ENCODE data around the gene CEACAM16. TPM values are rescaled to one million over a fixed set of nuclear protein-coding genes. Genes with fewer than 3 reads are reported as not detected.
"Not testable (repeated sequence)": the region's sequence is repeated elsewhere in the genome, so short reads cannot be mapped to it uniquely, and the experiment has no call there.

CEACAM16 gene, protein sequence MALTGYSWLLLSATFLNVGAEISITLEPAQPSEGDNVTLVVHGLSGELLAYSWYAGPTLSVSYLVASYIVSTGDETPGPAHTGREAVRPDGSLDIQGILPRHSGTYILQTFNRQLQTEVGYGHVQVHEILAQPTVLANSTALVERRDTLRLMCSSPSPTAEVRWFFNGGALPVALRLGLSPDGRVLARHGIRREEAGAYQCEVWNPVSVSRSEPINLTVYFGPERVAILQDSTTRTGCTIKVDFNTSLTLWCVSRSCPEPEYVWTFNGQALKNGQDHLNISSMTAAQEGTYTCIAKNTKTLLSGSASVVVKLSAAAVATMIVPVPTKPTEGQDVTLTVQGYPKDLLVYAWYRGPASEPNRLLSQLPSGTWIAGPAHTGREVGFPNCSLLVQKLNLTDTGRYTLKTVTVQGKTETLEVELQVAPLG
- total RNA-seq (2014; rRNA removed; shearing (Covaris generic)), result not detected in 2 replicates

DNA sequence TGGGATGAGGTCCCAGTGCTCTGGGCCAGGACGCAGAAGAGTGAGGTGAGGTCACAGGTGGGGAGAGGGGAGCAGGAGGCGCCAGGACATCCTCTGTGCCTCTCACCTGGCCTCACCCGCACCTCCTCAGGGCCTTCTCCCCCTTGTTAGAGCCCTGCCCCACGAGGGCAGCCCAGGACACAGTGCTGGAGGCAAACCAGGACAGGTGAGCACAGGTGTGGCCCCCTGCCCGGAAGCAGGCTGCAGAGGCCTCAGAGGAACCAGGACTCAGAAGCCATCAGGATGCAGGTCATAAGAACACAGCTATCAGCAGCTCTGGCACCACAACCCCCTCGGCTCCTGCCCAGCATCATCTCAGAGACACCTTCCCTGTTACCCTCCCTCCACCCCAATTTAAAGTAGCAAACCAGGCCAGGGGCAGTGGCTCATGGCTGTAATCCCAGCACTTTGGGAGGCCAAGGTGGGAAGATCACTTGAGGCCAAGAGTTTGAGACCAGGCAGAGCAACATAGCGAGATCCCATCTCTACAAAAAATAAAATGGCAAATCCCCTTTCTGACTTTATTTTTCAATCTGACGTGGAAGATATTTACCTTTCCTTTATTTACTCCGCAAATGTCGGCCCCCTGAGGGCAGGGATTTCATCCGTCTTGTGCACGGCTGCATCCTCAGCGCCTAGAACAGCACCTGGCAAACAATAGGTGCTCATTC is at the start of gene CEACAM16:
Gene CEACAM16, plus strand, starts transcription at position 660 of the 710 bp plus-strand sequence. CDS start 2,306 bp downstream, outside the sequence.
- DNase-seq (ENCODE audit: low read depth), result no peak

DNA sequence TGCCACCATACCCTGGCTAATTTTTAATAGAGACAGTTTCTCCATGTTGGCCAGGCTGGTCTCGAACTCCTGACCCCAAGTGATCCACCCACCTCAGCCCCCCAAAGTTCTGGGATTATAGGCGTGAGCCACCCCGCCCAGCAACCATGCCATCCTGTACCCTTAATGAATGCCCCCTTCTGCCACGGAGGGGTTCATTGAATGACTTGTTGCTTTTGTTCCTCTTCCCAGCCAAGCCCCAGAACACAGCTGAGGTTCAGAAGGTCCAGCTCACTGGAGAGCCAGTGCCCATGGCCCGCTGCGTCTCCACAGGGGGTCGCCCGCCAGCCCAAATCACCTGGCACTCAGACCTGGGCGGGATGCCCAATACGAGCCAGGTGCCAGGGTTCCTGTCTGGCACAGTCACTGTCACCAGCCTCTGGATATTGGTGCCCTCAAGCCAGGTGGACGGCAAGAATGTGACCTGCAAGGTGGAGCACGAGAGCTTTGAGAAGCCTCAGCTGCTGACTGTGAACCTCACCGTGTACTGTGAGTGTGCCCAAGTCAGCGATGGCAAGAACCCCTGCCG is 49.3 kb upstream of the CEACAM16 start:
- no peak for DNase-seq (ENCODE audit: low read depth)

DNA sequence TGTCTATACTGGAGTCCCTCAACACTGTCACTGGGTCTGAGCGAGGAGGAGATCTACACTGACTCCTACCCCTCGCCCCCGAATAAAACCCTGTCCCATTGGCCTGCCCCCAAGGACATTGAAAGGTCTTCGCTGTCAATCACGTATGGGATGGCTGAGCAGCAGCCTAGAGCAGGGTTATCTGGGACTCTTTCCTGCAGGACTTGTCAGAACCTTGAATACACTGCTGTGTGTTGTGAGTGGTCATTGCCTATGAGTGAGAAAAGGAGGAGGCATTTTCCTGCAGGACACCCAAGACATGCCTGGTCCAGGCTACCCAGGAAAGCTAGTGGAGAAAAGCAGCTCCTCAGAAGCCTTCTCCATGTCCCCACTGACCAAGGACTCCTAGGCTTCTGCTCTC is 45.6 kb upstream of the CEACAM16 start:
- DNase-seq (ENCODE audit: low read depth), result no peak

DNA sequence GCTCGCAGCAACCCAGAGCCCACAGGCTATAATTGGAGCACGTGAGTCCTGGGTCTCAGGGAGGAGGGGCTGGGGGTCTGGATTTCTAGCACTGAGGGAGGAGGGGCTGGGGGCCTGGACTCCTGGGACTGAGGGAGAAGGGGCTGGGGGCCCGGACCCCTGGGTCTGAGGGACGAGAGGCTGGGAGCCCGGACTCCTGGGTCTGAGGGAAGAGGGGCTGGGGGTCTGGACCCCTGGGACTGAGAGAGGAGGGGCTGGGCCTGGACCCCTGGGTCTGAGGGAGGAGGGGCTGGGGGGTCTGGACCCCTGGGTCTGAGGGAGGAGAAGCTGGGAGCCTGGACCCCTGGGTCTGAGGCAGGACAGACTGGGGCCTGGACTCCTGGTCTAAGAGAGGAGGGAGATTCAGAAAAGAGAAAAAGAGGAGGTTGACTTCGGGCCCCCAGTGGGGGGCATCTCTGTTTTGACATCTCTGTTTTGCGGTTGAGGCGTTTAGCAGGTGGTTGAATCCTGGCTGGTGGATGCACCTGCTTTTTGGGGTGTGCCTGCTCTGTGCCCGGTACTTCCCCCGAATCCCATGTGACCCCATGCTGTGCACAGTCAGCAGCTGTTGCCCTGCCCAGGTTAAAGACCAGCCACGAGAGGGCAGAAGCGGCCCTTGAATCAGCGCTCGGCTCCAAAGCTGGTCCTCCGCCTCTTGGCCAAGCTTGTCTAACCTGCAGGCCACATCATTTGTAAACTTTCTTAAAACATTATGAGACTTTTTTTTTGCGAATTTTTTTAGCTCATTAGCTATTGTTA is 44.8 kb upstream of the CEACAM16 start:
- peak; percentile 46 for DNase-seq (ENCODE audit: low read depth)

DNA sequence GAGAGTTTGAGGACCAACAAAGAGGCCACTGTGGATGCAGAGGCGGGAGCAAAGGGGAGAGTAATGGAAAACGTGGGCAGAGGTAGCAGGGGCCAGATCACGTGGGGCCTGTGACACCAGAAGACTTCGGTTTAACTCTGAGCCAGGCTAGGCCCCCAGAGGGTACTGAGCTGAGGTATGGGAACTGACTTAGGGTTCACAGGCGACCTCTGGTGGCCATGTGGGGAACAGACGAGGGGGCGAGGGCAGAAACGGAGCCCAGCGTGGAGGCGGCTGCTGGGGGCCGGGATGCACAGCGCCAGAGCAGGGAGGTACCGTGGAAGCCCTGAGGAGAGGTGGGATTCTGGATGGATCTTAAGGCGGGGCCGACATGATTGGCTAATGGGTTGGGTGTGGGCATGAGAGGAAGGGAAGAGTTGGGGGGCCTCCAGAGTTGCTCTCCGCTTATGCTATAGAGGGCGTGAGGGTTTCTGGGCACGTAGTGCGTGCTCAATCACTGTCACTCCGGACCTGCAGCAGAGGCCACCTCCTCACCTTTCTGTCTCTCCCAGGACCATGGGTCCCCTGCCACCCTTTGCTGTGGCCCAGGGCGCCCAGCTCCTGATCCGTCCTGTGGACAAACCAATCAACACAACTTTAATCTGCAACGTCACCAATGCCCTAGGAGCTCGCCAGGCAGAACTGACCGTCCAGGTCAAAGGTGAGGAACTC is 41.6 kb upstream of the CEACAM16 start:
- DNase-seq (ENCODE audit: low read depth), result peak; percentile 46

DNA sequence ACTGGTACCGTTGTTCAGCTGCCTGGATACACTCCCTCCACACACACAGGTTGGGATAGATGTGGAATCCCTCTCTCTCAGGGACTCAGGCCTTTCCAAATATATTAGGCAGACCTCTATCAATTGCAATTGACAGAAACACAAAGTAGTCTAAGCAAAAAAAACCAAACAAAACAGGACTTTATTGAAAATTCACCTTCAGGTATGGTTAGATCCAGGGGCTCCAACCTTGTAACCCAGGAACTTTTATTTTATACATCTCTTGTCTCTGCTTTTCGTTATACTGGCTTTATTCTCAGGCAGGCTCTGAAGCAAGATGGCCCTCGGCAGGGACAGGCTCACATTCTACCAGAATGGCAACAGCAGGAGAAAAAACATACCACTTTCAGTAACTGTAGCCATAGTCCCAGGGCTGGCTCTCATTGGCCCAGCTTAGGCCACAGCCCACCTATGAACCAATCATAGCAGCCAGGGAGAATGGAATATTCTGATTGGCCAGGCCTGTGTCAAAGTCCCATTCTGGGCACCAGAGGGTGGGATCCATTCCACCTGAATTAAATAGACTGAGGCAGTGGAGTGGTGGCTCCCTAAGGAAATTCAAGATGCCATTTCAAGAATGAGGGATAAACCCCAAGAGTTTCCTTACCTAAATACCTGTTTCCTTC is 40.8 kb upstream of the CEACAM16 start:
- no peak for DNase-seq (ENCODE audit: low read depth)

DNA sequence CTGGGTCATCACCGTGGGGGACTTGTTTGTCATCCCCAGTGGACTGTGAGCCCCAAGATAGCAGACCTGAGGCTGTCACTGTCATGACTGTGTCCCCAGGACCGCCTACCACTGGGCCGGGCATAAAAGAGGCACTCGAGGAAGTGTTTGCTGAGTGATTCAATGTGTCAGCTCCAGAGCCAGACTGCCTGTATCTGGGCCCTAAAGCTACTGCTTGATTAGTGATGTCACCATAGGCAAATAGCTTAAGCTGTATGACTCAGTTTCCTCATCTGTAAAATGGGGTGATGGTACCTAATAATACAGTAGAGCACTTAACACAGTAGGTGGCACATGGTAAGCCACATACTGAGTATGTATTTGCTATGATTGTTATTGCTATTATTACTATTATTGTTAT is 38.9 kb upstream of the CEACAM16 start:
- DNase-seq (ENCODE audit: low read depth), result no peak

DNA sequence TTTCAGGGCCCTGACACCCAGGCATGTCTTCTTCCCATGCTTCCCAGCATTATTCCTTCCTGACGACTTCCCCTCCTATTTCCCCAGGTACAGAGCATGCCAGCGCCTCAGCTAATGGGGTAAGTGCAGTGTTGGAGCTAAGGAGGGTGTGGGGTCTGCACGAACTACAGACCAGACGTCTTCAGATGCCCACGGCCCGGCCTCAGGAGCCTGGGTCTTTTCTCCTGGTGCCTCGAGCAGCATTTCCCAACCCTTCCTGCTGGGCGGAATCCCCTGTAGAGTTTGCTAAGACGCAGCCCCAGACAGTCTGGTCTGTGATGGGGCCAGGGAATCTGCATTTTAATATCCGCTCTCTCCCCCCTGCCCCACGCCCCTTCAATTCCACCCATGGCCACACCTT is 37.7 kb upstream of the CEACAM16 start:
- DNase-seq (ENCODE audit: low read depth), result no peak

DNA sequence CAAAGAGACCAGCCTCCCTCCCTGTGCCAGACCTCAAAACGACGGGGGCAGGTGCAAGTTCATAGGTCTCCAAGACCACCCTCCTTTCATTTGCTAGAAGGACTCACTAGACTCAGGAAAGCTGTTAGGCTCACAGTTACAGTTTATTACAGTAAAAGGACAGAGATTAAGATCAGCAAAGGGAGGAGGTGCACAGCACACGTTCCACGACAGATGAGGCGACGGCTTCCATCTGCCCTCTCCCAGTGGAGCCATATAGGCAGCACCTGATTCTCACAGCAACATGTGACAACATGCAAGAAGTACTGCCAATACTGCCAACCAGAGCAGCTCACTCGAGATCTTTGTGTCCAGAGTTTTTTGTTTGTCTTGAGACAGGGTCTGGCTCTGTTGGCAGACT is 37.0 kb upstream of the CEACAM16 start:
- DNase-seq (ENCODE audit: low read depth), result no peak

DNA sequence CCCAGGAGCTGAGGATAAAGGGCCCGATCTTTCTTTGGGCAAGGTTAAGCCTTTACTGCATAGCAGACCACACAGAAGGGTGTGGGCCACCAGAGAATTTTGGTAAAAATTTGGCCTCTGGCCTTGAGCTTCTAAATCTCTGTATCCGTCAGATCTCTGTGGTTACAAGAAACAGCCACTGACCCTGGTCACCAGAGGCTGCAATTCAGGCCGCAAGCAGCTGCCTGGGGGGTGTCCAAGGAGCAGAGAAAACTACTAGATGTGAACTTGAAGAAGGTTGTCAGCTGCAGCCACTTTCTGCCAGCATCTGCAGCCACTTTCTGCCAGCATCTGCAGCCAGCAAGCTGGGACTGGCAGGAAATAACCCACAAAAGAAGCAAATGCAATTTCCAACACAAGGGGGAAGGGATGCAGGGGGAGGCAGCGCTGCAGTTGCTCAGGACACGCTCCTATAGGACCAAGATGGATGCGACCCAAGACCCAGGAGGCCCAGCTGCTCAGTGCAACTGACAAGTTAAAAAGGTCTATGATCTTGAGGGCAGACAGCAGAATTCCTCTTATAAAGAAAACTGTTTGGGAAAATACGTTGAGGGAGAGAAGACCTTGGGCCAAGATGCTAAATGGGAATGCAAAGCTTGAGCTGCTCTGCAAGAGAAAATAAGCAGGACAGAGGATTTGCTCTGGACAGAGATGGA is 36.1 kb upstream of the CEACAM16 start:
- DNase-seq (ENCODE audit: low read depth), result peak; percentile 87

DNA sequence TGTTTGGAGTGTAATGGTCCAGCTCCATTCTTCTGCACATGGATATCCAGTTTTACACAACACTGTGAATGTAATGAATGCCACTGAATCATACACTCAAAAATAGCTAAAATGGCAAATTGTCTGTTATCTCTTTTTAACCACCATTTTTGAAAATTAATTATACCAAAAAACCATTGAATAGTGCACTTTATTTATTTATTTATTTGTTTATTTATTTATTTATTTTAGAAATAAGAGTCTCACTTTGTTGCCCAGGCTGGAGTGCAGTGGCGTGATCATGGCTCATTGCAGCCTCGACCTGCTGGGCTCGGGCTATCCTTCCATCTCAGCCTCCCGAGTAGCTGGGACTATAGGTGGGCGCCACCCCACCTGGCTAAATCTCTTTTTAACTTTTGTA is 35.0 kb upstream of the CEACAM16 start:
- no peak for DNase-seq (ENCODE audit: low read depth)

DNA sequence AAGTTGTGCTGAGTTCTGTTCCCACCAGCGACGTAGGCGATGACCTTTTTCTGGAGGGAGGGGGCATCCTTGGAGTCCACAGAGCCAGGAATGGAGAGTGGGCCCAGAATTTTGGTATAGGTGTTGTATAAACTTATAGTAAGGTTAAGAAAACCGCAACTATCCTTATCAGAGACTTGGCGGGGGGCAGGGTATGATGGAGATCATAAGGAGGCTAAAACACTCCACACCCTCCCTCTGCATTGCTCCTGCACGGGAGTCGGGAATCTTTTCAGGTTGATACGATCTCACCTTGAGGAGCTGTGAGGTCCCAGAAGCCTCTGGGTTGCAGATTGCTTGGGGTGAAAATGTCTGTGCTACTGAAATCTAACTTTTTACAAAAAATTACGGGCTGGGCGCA is 34.0 kb upstream of the CEACAM16 start:
- DNase-seq (ENCODE audit: low read depth), result no peak

DNA sequence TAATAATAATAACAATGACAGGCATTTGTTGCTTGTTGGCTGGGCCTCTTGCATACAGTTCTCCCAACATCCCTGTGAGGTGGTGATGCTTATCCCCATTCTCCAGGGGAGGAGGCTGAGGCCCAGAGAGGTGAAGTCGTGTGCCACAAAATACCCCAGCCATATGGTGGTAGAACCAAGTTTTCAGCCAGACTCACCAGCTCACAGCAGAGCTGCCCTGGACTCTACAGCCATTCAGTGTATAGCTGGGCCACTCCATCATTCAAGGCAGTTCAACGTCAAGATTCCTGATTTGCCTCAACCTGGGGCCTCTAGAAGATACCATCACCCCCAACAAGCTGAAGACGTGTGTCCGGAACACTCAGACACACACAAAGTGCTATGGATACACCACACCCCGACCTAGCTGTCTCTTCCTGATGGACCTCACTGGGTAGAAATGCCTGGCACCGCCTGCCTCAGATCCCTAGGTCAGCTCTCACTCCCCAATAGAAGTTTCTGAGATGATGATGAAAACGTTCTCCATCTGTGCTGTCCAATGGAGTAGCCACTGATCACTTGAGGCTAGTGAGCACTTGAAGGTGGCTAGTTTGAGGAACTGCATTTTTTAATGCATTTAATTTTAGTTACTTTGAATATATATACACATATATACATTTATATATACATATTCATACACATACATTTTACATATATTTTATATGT is 31.9 kb upstream of the CEACAM16 start:
- DNase-seq (ENCODE audit: low read depth), result no peak

DNA sequence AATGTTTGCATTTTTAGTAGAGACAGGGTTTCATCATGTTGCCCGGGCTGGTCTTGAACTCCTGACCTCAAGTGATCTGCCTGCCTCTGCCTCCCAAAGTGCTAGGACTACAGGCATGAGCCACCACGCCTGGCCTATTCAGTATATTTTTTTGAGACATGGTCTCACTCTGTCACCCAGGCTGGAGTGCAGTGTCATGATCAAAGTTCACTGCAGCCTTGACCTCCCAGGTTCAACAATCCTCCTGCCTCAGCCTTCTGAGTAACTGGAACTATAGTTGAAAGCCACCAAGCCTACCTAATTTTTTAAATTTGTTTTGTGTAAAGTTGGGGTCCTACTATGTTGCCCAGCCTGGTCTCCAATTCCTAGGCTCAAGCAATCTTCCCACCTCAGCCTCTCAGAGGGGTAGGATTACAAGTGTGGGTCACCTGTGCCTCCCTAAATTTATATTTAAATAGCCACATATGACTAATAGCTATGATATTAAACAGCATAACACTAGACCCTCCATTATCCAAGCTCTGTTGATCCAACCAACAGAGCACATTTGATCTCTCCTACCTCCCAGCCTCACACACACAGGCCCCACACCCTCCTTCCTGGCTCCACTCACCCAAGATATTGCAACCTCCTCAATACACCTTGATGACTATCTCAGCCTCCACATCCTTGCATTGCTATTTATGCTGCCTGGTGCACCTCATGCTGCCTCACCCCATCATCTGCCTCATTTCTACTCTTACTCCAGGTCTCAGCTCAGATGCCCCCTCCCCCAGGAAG is 29.8 kb upstream of the CEACAM16 start:
- DNase-seq (ENCODE audit: low read depth), result no peak

DNA sequence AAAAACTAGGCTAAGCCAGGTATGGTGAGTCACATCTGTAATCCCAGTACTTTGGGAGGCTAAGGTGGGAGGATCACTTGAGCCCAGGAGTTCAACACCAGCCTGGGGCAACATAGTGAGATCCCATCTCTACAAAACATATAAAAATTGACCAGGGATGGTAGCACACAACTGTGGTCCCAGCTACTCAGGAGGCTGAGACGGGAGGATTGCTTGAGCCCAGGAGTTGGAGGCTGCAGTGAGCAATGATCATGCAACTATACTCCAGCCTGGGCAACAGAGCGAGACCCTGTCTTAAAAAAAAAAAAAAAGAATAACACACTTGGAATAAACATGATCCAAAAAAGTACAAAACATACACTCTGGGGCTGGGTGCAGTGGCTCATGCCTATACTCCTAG is 28.9 kb upstream of the CEACAM16 start:
- not testable (repeated sequence) for DNase-seq (ENCODE audit: low read depth)

DNA sequence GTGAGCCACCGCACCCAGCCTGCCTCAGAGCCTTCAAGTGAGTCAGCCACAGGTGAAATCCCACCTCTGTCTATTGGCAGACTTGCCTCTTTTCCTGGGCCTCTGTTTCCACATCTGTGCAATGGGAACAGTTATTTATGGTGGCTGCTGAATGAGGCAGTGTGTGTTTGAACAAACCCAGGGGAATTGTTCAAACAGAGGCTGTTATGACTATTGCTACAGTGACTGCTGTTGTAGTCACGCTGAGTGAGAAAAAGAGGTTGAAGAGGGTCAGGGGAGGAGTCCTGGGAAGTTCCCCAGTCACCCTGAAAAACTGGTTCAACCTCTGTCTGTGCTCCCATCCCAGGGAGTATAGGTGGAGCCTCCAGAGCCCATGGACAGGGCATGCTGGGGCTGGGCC is 27.6 kb upstream of the CEACAM16 start, which contains the start of gene CEACAM19:
Gene CEACAM19, plus strand, starts transcription at position 83 of the 400 bp plus-strand sequence. CDS start 450 bp downstream, outside the sequence.
- no peak for DNase-seq (ENCODE audit: low read depth)

DNA sequence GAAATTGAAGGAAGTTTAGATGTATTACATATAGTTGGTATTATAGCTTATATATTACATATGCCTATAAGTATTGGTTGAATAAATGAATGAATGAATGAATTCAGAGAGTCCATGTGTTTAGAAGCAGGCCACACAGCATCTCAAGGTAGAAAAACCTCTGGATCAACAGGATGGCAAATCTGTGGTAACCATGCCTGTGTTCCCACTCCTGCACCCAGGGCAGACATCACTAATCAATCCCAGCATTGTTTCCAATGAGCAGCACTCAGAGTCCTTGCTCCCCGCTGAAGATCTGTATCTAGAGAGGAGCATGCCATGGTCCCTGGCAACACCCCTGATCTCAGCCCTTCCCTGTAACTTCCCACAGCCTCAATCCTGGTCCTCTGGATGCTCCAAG is 26.7 kb upstream of the CEACAM16 start:
- DNase-seq (ENCODE audit: low read depth), result no peak

DNA sequence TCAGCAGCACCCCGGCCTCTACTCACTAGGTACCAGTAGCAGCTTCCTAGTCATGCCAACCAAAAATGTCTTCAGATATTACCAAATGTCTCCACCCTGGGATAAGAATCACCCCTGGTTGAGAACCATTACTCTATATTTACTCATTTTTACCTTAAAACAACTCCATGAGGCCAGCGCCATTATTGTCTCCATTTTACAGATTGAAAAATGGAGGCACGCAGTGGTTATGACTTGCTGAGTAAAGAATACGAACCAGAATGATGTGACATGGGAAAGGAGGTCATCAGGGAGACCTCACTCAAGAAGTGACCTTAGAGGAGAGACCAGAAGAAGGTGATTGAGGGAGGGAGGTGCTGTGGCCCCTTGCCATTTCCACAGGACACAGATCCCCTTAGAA is 25.4 kb upstream of the CEACAM16 start:
- DNase-seq (ENCODE audit: low read depth), result no peak

DNA sequence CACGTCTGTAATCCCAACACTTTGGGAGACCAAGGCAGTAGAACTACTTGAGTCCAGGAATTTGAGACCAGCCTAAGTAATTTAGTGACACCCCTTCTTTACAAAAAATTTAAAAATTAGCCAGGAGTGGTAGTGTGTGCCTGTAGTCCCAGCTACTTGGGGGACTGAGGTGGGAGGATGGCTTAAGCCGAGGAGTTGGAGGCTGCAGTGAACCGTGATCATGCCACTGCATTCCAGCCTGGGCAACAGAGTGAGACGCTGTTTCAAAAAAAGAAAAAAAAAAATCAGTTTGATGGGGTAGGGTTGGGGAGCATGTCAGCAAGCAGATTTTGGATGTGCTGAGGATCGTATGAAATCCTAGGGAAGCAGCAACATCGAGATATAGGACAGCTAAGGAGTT is 23.4 kb upstream of the CEACAM16 start:
- DNase-seq (ENCODE audit: low read depth), result no peak
